Lower leg skin (tissue), 4 donors: ENCODE results near the gene SORBS2. TPM values are rescaled to one million over a fixed set of nuclear protein-coding genes. Genes with fewer than 3 reads are reported as not detected.

Source experiments
- DNase-seq, 2 donors: peaks; one replicate each; pipeline ENCODE4 v3.0.0-alpha.2; 2019; ENCODE audit warnings: low spot score in 2 of 2
- H3K4me3 ChIP-seq: fragments of 200-600 bp; sonication (generic); 2 replicates; pipeline ENCODE4 v1.5.1; 2017; ENCODE audit warnings: mild to moderate bottlenecking, low read depth; ENCODE audit not compliant: poor library complexity, severe bottlenecking
- CTCF ChIP-seq, 3 donors: fragments of 450-650 bp; IDR thresholded peaks; one replicate each; pipeline ENCODE4 v1.5.1; 2016; ENCODE audit warnings: antibody characterized with exemption in 3 of 3, mild to moderate bottlenecking in 3 of 3, moderate library complexity in 2 of 3
- POLR2A ChIP-seq, 2 donors: fragments of 450-650 bp; IDR thresholded peaks; one replicate each; pipeline ENCODE4 v1.6.1; 2016 to 2017; ENCODE audit warnings: antibody characterized with exemption in 2 of 2, mild to moderate bottlenecking in 1 of 2, moderate library complexity in 1 of 2
- WGBS, 2 donors: methylation state at CpG; one replicate each; pipeline ENCODE4 v1.1.5; 2018; 5-methylcytosine and 5-hydroxymethylcytosine counted together
- intact Hi-C: fragments of 100-400 bp; cut with DNase I; formaldehyde crosslinking; loops from one replicate; pipeline ENCODE4 v1.15.0; 2023; ENCODE audit warnings: low total_unique reads
- total RNA-seq, 4 donors: library from RNA; depleted of rRNA; stranded (reverse); fragments of >200 nt; gene quantifications; one replicate each; pipeline ENCODE4 v1.1.0, GENCODE V29; 2016

SORBS2 gene
- total RNA-seq, 4 donors from 2014 or later: 10.5 to 34.7 (median 20.6) TPM

GRCh38 chr4:185592845-185593488 lies 219.0 kb downstream of the SORBS2 start:
- no peak for TF ChIP-seq POLR2A (IDR thresholded peaks at IDR 0.05)
- no peak for TF ChIP-seq CTCF (IDR thresholded peaks at IDR 0.05)
- intact Hi-C loops: loop anchor here (5.0 kb wide), 1 partner anchor 706 kb away; no protein-coding TSS in a partner anchor
- no peak overlapping the region for H3K4me3 ChIP-seq
- 64 to 67% methylated on average over 9 of the region's 9 CpGs for WGBS, 2 donors
- no peak for DNase-seq

DNA sequence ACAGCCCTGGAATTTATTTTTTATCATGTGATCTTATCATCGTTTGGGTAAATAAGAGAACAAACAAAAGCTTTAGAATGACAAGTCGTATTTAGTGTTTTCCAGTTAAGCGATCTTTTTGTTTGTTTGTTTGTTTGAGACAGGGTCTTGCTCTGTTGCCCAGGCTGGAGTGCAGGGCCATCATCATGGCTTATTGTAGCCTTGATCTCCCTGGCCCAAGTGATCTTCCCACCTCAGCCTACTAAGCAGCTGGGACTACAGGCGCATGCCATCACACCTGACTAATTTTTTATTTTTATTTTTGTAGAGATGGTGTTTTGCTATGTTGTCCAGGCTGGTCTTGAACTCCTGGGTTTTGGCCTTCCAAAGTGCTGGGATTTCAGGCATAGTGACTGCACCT lies 219.6 kb downstream of the SORBS2 start:
- DNase-seq: no peak
- no peak overlapping the region for H3K4me3 ChIP-seq
- TF ChIP-seq POLR2A (IDR thresholded peaks at IDR 0.05): no peak
- TF ChIP-seq CTCF (IDR thresholded peaks at IDR 0.05): no peak
- intact Hi-C loops: loop anchor here (5.0 kb wide), 1 partner anchor 705 kb away; no protein-coding TSS in a partner anchor
- WGBS, 2 donors: 92 to 95% methylated on average over 4 of the region's 4 CpGs

GRCh38 chr4:185591679-185592141 lies 220.3 kb downstream of the SORBS2 start:
- 33 to 42% methylated on average over 4 of the region's 4 CpGs for WGBS, 2 donors
- intact Hi-C loops: loop anchor here (5.0 kb wide), 1 partner anchor 704 kb away; no protein-coding TSS in a partner anchor
- no peak for TF ChIP-seq POLR2A (IDR thresholded peaks at IDR 0.05)
- no peak for TF ChIP-seq CTCF (IDR thresholded peaks at IDR 0.05)
- H3K4me3 ChIP-seq: no peak overlapping the region
- no peak for DNase-seq

DNA sequence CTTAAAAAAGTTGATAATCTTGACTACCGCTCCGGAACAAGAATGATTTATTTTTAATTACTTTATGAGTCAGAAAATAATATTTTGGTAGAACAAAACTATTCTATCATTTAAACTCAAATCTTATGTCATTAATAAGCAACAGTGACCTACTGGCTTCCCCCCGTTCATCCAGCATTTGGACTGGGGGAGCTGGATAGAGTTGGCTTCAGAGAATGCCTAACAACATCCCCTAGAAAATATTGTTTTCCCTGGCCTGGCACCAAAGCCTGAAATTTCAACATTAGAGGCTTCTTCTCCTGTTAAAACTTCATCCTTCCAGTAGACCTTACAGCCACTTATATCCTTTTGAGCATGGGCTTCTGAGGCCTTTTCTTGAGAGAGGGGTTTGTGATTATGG lies 221.0 kb downstream of the SORBS2 start:
- no peak for TF ChIP-seq POLR2A (IDR thresholded peaks at IDR 0.05)
- no peak overlapping the region for H3K4me3 ChIP-seq
- intact Hi-C loops: loop anchor here (5.0 kb wide), 1 partner anchor 704 kb away; no protein-coding TSS in a partner anchor
- peak in 1 of 2 donors; percentile 5 for DNase-seq
- WGBS, 2 donors: 64 to 72% methylated on average over 3 of the region's 3 CpGs

DNA sequence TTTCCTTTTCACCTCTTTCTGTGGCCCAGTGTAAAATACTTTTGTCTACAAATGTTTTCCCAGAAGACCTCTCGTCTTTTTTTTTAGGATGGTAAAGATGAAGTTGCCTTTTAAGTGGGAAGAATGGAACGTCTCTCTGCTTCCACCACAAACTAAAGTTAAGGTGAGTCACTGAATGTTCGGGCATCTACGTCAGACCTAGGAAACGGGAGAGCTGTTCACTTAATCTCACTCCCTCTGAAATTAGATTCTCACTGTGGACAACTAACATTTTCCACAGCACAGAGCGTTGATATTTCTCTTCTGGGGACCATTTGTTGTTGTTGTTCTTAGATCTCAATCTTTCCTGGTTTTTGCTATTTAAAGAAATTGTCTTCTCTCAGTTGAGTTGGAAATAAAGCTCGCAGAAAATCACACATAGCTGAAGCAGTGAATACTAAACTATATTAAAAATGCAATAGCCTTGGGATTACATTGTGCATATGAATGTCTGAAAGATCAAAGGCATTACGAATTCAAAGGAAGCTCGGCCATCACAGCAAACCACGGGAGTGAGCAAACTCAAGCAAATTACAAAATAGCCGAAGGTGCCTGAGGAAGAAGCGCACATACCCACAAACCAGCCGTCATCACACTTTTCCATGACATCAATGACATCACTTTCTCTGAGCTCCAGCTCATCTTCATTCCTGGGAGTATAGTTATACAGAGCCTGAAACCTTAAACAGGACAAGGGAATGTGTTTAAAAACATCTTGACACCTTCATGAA lies 222.7 kb downstream of the SORBS2 start:
- peak in 1 of 2 donors; percentile 2 for DNase-seq
- no peak overlapping the region for H3K4me3 ChIP-seq
- TF ChIP-seq POLR2A (IDR thresholded peaks at IDR 0.05): no peak
- TF ChIP-seq CTCF (IDR thresholded peaks at IDR 0.05): no peak
- WGBS, 2 donors: 82 to 84% methylated on average over 13 of the region's 13 CpGs
- intact Hi-C loops: no loop called here
